Type B pancreatic cell (in vitro differentiated cells): ENCODE measurements around the gene EHBP1. TPM values are rescaled to one million over a fixed set of nuclear protein-coding genes. Genes with fewer than 3 reads are reported as not detected.

Experiments
- DNase-seq: peaks from one replicate; pipeline ENCODE4 v3.0.0; 2021; ENCODE audit warnings: mixed read lengths; ENCODE audit not compliant: unreplicated experiment; ENCODE audit errors: extremely low spot score
- H3K27ac Mint-ChIP-seq: 2 replicates; pipeline ENCODE4 v1.8.0; 2021; ENCODE audit warnings: mild to moderate bottlenecking, mixed read lengths
- H3K27me3 Mint-ChIP-seq: 2 replicates; pipeline ENCODE4 v1.8.0; 2021; ENCODE audit warnings: mixed read lengths
- H3K36me3 Mint-ChIP-seq: 2 replicates; pipeline ENCODE4 v1.8.0; 2021; ENCODE audit warnings: mixed read lengths
- H3K4me1 Mint-ChIP-seq: one replicate; pipeline ENCODE4 v1.8.0; 2021; ENCODE audit warnings: mixed read lengths; ENCODE audit not compliant: unreplicated experiment
- H3K4me3 Mint-ChIP-seq: 2 replicates; pipeline ENCODE4 v1.8.0; 2021; ENCODE audit warnings: mild to moderate bottlenecking, mixed read lengths
- H3K9me3 Mint-ChIP-seq: 2 replicates; pipeline ENCODE4 v1.8.0; 2021; ENCODE audit warnings: mixed read lengths
- total RNA-seq: library from RNA; stranded (reverse); gene quantifications from 2 replicates; pipeline ENCODE4 v1.2.1, GENCODE V29; 2021; ENCODE audit warnings: low replicate concordance
- TF ChIP-seq, protein P1 (sequence below): fragments of 200-600 bp; sonication (generic); conservative IDR thresholded peaks from 2 replicates; pipeline ENCODE4 v1.5.0; 2021; ENCODE audit warnings: antibody characterized with exemption, mild to moderate bottlenecking

Gene EHBP1
- total RNA-seq, 1 donor from 2014 or later = 59.2 TPM

DNA sequence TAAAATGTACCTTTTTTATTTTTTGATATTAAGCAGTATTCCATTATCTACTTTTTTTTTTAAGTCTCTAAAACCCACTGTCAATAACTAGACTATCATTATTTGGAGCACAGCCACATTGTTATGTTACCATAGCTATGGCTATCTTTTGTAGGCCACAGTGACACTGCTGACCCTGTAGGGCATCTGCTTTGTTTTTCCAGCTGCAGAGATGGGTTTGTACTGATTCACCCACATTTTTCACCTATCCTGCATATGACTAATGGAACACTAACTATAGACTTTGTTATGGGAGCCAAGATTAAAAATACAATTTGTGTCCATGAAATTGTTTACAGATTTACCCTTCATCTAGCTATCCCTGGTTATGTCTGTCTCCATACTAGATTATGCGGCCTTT is 323.5 kb downstream of the EHBP1 start:
- no peak overlapping the region for H3K4me3 Mint-ChIP-seq
- peaks cover 6% of the 10 kb centered on the region for H3K9me3 Mint-ChIP-seq
- TF ChIP-seq, protein P1, sequence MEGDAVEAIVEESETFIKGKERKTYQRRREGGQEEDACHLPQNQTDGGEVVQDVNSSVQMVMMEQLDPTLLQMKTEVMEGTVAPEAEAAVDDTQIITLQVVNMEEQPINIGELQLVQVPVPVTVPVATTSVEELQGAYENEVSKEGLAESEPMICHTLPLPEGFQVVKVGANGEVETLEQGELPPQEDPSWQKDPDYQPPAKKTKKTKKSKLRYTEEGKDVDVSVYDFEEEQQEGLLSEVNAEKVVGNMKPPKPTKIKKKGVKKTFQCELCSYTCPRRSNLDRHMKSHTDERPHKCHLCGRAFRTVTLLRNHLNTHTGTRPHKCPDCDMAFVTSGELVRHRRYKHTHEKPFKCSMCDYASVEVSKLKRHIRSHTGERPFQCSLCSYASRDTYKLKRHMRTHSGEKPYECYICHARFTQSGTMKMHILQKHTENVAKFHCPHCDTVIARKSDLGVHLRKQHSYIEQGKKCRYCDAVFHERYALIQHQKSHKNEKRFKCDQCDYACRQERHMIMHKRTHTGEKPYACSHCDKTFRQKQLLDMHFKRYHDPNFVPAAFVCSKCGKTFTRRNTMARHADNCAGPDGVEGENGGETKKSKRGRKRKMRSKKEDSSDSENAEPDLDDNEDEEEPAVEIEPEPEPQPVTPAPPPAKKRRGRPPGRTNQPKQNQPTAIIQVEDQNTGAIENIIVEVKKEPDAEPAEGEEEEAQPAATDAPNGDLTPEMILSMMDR = no peak
- no peaks in the 10 kb centered on the region for H3K4me1 Mint-ChIP-seq
- DNase-seq = no peak
- H3K36me3 Mint-ChIP-seq = peaks cover 6% of the 10 kb centered on the region
- H3K27me3 Mint-ChIP-seq = no peaks in the 10 kb centered on the region
- H3K27ac Mint-ChIP-seq = no peak overlapping the region

DNA sequence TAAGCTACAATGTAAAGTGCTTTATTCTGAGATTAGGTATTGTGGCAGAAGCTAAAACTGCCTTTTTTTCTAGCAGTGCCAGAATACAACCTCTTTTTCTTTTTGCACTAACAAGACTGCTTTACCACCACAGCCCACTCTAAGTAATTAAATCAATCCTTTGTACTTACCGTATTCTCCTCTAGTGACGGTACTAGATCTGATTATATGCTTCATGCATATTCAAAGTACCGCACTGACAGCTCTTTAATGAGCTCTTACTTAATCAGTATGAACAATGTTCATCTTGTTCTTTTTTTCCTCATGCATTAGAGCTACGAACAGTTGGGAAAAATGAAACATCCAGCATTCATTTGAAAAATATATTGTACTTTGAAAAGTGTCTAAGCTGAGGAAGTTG is 329.0 kb downstream of the EHBP1 start:
- peaks cover under 1% of the 10 kb centered on the region for H3K9me3 Mint-ChIP-seq
- H3K27ac Mint-ChIP-seq = no peak overlapping the region
- H3K4me3 Mint-ChIP-seq = no peak overlapping the region
- H3K27me3 Mint-ChIP-seq = no peaks in the 10 kb centered on the region
- DNase-seq = no peak
- peaks cover 3% of the 10 kb centered on the region for H3K4me1 Mint-ChIP-seq
- no peaks in the 10 kb centered on the region for H3K36me3 Mint-ChIP-seq
- TF ChIP-seq, protein P1 = no peak

DNA sequence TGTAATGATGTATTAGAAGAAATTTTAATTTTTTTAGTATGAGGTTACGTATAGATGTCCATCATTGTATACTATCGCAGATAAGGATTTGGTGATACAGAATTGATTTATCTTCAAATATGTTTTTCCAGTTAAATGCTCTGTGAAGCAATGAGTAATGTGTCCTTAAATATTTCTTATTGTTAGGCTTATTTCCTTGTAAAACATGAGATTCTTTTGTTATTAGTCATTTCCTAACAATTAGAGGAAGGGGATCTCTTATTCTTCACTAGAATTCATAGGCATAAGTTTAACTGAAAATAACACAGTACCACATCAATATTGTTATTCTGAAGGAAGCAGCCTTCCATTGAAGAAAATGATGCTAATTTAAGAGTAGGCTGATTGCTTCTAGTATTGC is 329.7 kb downstream of the EHBP1 start:
- no peak for DNase-seq
- H3K4me3 Mint-ChIP-seq = no peak overlapping the region
- H3K27ac Mint-ChIP-seq = no peak overlapping the region
- H3K27me3 Mint-ChIP-seq = no peaks in the 10 kb centered on the region
- H3K4me1 Mint-ChIP-seq = peaks cover 3% of the 10 kb centered on the region
- TF ChIP-seq, protein P1 = no peak
- H3K36me3 Mint-ChIP-seq = no peaks in the 10 kb centered on the region
- no peaks in the 10 kb centered on the region for H3K9me3 Mint-ChIP-seq

DNA sequence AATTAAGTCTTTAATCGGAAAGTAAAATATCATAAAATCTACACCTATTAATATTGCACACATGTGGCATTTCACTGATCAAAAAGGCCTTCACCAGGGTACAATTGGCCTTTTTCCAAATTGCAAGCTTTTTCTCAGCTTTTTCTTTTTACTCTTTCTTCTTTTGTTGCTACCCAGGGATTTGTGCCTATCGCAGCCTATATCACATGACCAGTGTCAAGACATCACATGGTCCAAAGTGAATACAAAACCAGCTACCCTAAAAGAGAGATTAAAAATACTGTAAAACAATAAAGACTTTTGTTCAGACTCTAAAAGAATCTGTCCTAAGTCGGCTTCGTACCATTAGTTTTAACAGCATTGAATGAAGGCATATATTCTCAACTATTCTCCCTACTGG is 330.1 kb downstream of the EHBP1 start:
- TF ChIP-seq, protein P1 = no peak
- H3K27me3 Mint-ChIP-seq = no peaks in the 10 kb centered on the region
- no peaks in the 10 kb centered on the region for H3K9me3 Mint-ChIP-seq
- DNase-seq = no peak
- no peak overlapping the region for H3K27ac Mint-ChIP-seq
- H3K4me1 Mint-ChIP-seq = peaks cover 3% of the 10 kb centered on the region
- H3K4me3 Mint-ChIP-seq = no peak overlapping the region
- no peaks in the 10 kb centered on the region for H3K36me3 Mint-ChIP-seq

DNA sequence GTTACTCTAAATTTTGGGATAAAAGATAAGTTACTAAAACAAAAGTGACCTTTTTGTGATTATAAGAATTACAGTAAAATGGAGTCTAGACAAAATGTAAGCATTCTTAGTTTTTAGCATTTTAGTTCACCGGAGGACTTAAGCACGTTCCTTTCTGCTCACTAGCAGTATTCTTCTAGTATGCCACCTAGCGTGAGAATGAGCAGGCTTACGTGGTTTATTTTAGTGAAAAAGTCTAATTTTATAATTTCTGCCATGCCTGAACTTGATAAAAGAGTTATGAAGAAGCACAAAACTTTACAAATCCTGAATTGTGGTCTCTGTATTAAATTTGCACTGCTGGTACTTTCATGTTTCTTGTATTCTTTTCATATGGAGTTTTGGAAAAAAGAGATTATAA is 332.5 kb downstream of the EHBP1 start:
- TF ChIP-seq, protein P1 = no peak
- DNase-seq = no peak
- H3K36me3 Mint-ChIP-seq = no peaks in the 10 kb centered on the region
- H3K27ac Mint-ChIP-seq = no peak overlapping the region
- no peaks in the 10 kb centered on the region for H3K27me3 Mint-ChIP-seq
- peaks cover 3% of the 10 kb centered on the region for H3K4me1 Mint-ChIP-seq
- no peak overlapping the region for H3K4me3 Mint-ChIP-seq
- H3K9me3 Mint-ChIP-seq = no peaks in the 10 kb centered on the region

DNA sequence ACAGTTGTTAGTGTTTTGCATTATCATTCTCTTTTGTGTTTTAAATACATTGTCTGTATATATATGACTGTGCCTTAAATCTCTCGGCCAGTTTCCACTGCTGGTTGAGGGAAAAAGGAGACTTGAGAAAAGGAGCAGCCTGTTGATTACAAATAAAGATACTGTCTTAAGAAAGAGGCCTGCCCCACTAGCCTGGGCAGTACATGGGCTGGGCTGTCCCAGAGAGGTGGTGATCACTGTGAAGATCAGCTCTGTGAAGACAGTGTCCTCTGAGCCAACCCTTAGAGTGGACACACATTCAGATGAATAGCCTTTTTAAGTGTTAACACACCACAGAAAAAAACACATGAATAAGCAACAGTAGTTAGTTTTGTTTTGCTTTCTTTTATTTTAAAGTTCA is 335.1 kb downstream of the EHBP1 start:
- Mint-ChIP-seq H3K4me1 (peaks cover 18% of the 10 kb centered on the region), H3K27ac (no peak overlapping the region), H3K4me3 (no peak overlapping the region), H3K36me3 (peaks cover 11% of the 10 kb centered on the region), H3K9me3 (no peaks in the 10 kb centered on the region), H3K27me3 (peaks cover 23% of the 10 kb centered on the region)
- DNase-seq = no peak
- TF ChIP-seq, protein P1 = no peak
